GM19193 (cell line): ENCODE results near the gene FXYD4.
A peak's percentile ranks its signal among the peaks of the same experiment; 100 is the strongest.

Source experiments
- POLR2A ChIP-seq: IDR thresholded peaks from 4 replicates; pipeline ENCODE4 v1.6.1; 2011; ENCODE audit not compliant: insufficient read depth, insufficient read length; ENCODE audit errors: extremely low read depth

The FXYD4 gene

DNA sequence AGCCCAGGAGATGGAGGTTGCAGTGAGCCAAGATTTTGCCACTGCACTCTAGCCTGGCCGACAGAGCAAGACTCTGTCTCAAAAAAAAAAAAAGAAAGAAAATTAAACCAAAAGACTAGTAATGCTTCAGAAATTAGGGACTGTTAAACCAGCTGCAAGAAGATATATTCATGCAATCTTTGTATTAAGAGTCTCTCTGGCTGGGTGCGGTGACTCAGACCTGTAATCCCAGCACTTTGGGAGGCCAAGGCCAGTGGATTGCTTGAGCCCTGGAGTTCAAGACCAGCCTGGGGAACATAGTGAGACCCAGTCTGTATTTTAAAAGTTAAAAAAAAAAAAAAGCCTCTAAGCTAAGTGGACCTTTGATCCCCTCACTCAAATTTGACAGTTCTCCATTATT, 40.1 kb downstream of the FXYD4 start:
- no peak for TF ChIP-seq POLR2A

- TF ChIP-seq POLR2A = no peak
Observed at GRCh38 chr10:43415544-43415943, 44.1 kb downstream of the FXYD4 start.

- TF ChIP-seq POLR2A = no peak
Observed at GRCh38 chr10:43417950-43418768, 46.7 kb downstream of the FXYD4 start.

DNA sequence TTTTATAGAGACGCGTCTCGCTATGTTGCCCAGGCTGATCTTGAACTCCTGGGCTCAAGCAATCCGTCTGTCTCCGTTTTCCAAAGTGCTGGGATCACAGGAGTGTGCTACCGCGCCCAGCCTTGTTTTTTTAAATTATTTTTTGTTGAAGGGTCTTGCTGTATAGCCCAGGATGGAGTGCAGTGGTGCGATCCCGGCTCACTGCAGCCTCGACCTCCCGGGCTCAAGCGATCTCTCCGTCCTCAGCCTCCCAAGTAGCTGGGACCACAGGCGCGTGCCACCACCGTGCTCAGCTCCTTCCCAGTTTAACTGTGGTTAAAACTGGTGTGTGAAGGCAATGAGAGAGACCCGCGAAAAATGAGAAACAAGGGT, 48.5 kb downstream of the FXYD4 start:
- TF ChIP-seq POLR2A = no peak

DNA sequence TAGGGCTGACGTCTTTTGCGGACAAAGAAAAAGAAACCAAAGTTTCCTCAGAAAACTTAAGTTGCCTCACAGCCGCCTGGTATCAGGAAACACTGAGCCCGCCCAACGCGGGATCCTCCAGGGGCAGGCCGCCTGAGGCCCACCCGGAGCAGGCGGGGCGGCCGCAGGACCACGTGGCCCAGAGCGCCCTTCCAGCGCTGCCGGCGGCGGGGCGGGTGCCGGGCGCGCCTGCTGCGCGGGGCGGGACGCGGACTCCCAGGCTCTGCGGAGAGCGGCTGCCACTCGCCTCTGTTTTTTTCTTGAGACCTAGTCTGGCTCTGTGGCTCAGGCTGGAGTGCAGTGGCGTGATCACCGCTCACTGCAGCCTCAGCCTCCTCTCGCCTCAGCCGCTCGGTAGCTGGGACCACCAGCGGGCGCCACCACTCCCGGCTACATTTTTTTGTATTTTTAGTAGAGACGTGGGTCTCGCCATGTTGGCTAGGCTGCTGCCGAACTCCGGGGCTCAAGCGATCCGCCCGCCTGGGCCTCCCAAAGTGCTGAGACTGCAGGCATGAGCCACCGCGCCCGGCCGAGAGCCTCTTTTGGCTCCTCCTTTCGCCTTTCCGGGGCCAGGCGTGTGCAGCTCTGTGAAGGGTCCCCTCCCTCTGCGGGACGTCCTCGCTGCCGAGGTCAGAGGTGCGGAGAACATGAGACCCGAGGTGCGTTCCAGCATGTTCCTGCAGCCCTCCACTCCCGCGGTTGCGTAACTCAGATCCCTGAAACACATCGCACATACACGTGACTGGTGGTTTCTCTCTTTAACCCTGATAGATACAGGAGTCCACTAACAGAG, 49.1 kb downstream of the FXYD4 start:
- TF ChIP-seq POLR2A = peak; percentile 89

GRCh38 chr10:43421201-43421507, 49.7 kb downstream of the FXYD4 start:
- TF ChIP-seq POLR2A = no peak

DNA sequence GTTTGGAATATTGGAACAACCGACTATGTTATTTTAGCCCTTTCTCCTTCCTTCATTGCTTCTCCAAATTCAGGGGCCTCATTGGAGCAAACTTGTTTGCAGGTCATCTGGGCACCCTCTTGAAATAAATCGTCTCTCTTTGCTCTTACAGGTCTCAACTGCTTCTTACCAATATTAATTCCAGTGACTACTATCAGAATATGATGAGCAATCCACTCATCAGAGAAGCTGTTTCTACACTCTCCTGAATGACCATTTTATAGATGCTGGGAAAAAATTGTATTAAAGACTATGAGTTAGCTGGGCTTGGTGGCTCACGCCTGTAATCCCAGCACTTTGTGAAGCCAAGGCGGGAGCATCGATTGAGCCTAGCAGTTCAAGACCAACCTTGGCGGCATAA, 50.1 kb downstream of the FXYD4 start:
- no peak for TF ChIP-seq POLR2A

- TF ChIP-seq POLR2A = no peak
Observed at GRCh38 chr10:43424416-43424815, 53.0 kb downstream of the FXYD4 start.
